A549 (cell line): ENCODE data around the gene LRCH1.

Experiments
- EP300 ChIP-seq, 2 experiments: fragments of >200 bp; sonication (Bioruptor Twin); formaldehyde crosslinking; IDR thresholded peaks; 2 replicates in 1 of 2; 3 replicates in 1 of 2; pipeline ENCODE4 v1.6.1; 2016 to 2017
- POLR2A ChIP-seq: IDR thresholded peaks from 2 replicates; pipeline ENCODE4 v1.6.1; 2012; ENCODE audit warnings: mild to moderate bottlenecking, low read length
- RCOR1 ChIP-seq: fragments of 150-350 bp; IDR thresholded peaks from 2 replicates; pipeline ENCODE4 v1.6.1; 2014; ENCODE audit warnings: antibody characterized with exemption, low read length, low read depth
- RFX5 ChIP-seq: fragments of 450-650 bp; IDR thresholded peaks from 2 replicates; pipeline ENCODE4 v1.7.1; 2014; ENCODE audit warnings: antibody characterized with exemption, mild to moderate bottlenecking, moderate library complexity
- SREBF2 ChIP-seq: fragments of 450-650 bp; IDR thresholded peaks from 2 replicates; pipeline ENCODE4 v1.6.1; 2014; ENCODE audit warnings: mild to moderate bottlenecking, moderate library complexity
- TF ChIP-seq, protein P1 (sequence below): fragments of >200 bp; sonication (Bioruptor Twin); formaldehyde crosslinking; IDR thresholded peaks from 3 replicates; pipeline ENCODE4 v1.5.1; 2016
- TF ChIP-seq, protein P2 (sequence below): fragments of >200 bp; sonication (Bioruptor Twin); formaldehyde crosslinking; IDR thresholded peaks from 3 replicates; pipeline ENCODE4 v1.6.1; 2016
- TF ChIP-seq, protein P3 (sequence below): fragments of 450-650 bp; IDR thresholded peaks from 2 replicates; pipeline ENCODE4 v1.6.1; 2014; ENCODE audit warnings: antibody characterized with exemption
- TF ChIP-seq, protein P4 (sequence below): IDR thresholded peaks from 2 replicates; pipeline ENCODE4 v1.6.1; 2012
- TF ChIP-seq, protein P5 (sequence below): fragments of 200-600 bp; sonication (generic); IDR thresholded peaks from 2 replicates; pipeline ENCODE4 v1.6.1; 2016; ENCODE audit warnings: antibody characterized with exemption, mild to moderate bottlenecking, moderate library complexity

DNA sequence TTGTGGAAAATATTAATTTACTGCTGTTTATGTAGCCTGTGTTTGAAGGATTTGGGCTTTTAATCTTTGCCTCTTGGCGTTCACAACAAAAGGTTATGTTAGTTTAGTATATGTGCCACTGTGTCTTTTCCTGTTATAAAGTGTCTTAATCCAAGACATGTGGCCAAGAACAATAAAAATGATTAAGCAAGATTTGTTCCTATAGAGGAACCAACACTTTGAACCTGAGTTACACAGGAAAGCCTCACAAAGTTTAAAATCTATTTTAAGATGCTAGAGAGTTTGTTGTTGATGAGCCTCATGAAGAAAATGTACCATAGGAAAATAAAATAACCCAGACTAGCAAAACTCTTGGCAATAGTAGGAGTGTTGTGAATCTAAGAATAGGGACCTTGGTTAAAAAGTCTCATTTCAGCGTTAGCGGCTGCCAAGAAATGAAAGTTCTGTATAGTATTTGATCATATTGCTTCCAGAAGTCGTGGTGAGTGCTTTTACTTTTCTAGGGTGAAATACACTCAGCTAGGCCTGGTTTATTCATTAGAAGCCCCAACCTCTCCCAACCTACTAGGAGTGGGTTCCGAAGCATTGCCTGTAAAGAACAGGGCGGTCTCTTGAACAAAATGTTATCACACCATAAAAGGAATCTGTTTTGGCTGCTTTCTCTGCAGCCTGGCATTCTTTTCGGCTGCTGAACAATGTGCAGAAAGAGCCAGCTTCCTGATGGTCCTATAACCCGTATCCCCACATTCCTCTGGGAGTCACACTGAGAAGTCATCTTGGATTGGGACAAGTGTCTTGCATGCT, 102.6 kb downstream of the LRCH1 start:
- TF ChIP-seq, protein P1, sequence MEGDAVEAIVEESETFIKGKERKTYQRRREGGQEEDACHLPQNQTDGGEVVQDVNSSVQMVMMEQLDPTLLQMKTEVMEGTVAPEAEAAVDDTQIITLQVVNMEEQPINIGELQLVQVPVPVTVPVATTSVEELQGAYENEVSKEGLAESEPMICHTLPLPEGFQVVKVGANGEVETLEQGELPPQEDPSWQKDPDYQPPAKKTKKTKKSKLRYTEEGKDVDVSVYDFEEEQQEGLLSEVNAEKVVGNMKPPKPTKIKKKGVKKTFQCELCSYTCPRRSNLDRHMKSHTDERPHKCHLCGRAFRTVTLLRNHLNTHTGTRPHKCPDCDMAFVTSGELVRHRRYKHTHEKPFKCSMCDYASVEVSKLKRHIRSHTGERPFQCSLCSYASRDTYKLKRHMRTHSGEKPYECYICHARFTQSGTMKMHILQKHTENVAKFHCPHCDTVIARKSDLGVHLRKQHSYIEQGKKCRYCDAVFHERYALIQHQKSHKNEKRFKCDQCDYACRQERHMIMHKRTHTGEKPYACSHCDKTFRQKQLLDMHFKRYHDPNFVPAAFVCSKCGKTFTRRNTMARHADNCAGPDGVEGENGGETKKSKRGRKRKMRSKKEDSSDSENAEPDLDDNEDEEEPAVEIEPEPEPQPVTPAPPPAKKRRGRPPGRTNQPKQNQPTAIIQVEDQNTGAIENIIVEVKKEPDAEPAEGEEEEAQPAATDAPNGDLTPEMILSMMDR, result no peak
- TF ChIP-seq RFX5 (no peak), EP300 (IDR thresholded peaks at IDR 0.05) (no peak), RCOR1 (no peak), SREBF2 (no peak), POLR2A (no peak)
- TF ChIP-seq, protein P2, sequence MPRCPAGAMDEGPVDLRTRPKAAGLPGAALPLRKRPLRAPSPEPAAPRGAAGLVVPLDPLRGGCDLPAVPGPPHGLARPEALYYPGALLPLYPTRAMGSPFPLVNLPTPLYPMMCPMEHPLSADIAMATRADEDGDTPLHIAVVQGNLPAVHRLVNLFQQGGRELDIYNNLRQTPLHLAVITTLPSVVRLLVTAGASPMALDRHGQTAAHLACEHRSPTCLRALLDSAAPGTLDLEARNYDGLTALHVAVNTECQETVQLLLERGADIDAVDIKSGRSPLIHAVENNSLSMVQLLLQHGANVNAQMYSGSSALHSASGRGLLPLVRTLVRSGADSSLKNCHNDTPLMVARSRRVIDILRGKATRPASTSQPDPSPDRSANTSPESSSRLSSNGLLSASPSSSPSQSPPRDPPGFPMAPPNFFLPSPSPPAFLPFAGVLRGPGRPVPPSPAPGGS, result no peak
- TF ChIP-seq, protein P3, sequence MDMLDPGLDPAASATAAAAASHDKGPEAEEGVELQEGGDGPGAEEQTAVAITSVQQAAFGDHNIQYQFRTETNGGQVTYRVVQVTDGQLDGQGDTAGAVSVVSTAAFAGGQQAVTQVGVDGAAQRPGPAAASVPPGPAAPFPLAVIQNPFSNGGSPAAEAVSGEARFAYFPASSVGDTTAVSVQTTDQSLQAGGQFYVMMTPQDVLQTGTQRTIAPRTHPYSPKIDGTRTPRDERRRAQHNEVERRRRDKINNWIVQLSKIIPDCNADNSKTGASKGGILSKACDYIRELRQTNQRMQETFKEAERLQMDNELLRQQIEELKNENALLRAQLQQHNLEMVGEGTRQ, result no peak
- TF ChIP-seq, protein P4, sequence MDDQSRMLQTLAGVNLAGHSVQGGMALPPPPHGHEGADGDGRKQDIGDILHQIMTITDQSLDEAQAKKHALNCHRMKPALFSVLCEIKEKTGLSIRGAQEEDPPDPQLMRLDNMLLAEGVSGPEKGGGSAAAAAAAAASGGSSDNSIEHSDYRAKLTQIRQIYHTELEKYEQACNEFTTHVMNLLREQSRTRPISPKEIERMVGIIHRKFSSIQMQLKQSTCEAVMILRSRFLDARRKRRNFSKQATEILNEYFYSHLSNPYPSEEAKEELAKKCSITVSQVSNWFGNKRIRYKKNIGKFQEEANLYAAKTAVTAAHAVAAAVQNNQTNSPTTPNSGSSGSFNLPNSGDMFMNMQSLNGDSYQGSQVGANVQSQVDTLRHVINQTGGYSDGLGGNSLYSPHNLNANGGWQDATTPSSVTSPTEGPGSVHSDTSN, result no peak
- TF ChIP-seq, protein P5, sequence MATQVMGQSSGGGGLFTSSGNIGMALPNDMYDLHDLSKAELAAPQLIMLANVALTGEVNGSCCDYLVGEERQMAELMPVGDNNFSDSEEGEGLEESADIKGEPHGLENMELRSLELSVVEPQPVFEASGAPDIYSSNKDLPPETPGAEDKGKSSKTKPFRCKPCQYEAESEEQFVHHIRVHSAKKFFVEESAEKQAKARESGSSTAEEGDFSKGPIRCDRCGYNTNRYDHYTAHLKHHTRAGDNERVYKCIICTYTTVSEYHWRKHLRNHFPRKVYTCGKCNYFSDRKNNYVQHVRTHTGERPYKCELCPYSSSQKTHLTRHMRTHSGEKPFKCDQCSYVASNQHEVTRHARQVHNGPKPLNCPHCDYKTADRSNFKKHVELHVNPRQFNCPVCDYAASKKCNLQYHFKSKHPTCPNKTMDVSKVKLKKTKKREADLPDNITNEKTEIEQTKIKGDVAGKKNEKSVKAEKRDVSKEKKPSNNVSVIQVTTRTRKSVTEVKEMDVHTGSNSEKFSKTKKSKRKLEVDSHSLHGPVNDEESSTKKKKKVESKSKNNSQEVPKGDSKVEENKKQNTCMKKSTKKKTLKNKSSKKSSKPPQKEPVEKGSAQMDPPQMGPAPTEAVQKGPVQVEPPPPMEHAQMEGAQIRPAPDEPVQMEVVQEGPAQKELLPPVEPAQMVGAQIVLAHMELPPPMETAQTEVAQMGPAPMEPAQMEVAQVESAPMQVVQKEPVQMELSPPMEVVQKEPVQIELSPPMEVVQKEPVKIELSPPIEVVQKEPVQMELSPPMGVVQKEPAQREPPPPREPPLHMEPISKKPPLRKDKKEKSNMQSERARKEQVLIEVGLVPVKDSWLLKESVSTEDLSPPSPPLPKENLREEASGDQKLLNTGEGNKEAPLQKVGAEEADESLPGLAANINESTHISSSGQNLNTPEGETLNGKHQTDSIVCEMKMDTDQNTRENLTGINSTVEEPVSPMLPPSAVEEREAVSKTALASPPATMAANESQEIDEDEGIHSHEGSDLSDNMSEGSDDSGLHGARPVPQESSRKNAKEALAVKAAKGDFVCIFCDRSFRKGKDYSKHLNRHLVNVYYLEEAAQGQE, result no peak
